Fibroblast of mammary gland (primary cell): Measurements from ENCODE around the gene ATP6V1B1.

Source experiments
- DNase-seq: peaks from one replicate; pipeline ENCODE4 v3.0.0-alpha.2; 2010; ENCODE audit warnings: low read depth
- H3K4me3 ChIP-seq: 2 replicates; pipeline ENCODE4 v1.5.1; 2011; ENCODE audit warnings: low read depth, mild to moderate bottlenecking, low read length, moderate library complexity; ENCODE audit not compliant: control insufficient read depth
- TF ChIP-seq, protein P1 (sequence below): conservative IDR thresholded peaks from 2 replicates; pipeline ENCODE4 v1.5.1; 2011; ENCODE audit warnings: low read depth, low read length, inconsistent platforms; ENCODE audit not compliant: control insufficient read depth, insufficient read depth

ATP6V1B1 gene

DNA sequence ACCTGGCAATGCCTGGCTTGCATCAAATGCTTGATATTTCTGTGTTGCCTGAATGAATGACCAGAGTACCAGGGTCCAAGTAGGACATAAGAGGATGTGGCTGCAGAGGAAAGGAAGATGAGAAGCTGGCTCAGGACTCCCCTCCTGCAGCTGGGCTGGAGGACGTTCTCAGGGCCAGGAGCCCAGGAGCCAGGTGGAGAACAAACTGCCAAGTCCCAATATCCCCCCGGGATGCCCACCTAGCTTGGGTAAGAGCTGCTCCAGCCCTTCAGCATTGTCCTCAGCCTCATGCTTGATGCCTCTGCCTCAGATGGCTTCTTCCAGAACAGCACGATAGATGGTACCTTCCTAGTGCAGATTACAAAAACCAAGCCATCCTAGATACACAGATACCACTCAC is 8.6 kb upstream of the ATP6V1B1 start:
- no peak overlapping the region for H3K4me3 ChIP-seq
- TF ChIP-seq, protein P1, sequence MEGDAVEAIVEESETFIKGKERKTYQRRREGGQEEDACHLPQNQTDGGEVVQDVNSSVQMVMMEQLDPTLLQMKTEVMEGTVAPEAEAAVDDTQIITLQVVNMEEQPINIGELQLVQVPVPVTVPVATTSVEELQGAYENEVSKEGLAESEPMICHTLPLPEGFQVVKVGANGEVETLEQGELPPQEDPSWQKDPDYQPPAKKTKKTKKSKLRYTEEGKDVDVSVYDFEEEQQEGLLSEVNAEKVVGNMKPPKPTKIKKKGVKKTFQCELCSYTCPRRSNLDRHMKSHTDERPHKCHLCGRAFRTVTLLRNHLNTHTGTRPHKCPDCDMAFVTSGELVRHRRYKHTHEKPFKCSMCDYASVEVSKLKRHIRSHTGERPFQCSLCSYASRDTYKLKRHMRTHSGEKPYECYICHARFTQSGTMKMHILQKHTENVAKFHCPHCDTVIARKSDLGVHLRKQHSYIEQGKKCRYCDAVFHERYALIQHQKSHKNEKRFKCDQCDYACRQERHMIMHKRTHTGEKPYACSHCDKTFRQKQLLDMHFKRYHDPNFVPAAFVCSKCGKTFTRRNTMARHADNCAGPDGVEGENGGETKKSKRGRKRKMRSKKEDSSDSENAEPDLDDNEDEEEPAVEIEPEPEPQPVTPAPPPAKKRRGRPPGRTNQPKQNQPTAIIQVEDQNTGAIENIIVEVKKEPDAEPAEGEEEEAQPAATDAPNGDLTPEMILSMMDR = no peak
- DNase-seq = no peak

DNA sequence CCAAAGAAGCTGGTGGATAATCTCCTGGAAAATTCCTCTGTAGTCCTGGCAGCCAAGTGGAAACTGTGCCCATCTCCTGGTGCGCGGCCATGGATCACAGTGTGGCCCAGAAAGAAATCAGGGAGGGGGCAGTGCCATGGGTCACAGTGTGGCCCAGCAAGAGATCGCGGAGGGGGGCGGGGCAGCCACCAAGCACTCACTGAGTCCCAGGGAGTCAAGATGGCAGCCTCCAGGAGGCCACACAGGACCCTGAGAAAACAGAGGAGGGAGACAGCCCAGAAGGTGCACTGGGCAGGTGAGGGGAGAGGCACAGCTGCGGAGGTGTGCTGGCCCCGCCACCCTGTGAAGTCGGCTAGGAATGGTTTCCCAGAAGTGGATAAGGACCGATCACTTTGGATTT is 8.1 kb upstream of the ATP6V1B1 start:
- no peak overlapping the region for H3K4me3 ChIP-seq
- DNase-seq = no peak
- TF ChIP-seq, protein P1 = no peak

DNA sequence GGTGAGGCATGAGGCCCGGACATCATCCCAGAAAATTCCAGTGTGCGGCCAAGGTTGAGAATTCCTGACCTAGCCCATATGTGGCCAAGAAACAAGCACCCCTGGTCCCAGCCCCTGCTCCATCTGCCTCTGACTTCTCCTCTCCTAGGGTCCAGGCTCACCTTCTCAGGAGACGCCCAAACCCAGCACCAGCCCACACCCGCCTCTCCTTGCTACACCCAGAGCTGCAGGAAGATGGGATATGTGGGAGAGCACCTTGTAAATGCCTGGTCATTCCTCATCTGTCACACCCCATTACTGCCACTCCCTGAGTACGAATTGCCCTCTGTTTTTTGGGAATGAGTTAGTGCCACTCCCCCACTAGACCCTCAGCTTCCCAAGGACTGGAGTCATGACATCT is 7.3 kb upstream of the ATP6V1B1 start:
- TF ChIP-seq, protein P1 = no peak
- no peak overlapping the region for H3K4me3 ChIP-seq
- no peak for DNase-seq

DNA sequence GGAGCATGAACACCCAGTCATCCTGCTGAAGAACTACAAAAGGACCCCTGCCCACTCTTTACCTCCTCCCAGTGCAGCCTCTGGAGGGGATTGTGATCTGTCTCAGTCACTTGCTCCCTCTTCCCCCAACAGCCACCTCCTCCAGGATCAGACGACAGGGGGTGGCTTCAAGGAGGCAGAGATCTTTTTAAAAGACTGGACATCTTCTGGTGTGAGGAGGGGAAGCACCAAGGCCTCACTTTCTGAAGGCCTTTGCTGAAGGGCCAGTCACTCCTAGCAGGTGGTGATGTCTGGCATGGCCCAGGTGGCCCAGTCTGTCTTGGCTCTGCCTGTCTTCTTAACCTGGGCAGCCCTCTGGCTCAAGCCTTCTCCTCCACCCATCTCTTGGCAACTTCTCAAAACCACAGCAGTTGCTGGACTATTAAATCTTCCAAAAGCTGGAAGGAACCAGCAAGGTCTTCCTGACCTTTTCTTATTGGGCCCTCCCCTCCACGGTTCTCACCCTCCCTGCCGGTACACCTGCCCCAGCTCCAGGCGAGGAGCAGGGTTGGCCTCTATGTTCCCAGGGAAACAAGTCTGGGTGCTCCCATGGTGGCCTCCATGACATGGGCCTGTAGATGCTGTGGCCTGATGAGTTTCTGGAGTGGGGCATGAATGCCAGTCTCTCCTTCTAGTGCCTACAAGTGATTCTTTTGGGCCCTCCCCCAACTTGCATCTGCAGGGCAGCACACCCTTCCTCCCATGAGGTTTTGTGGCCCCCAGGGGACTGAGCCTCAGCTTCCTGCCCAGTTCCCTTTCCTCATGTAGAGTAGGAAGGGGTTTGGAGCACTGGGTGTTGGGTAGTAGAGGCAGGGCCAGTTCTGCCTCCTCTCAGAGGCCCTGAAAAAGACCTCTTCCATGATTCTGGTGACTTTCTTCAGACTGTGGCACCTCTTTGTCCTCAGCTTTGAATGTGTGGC is 5.0 kb upstream of the ATP6V1B1 start:
- TF ChIP-seq, protein P1 = no peak
- no peak overlapping the region for H3K4me3 ChIP-seq
- DNase-seq = no peak

DNA sequence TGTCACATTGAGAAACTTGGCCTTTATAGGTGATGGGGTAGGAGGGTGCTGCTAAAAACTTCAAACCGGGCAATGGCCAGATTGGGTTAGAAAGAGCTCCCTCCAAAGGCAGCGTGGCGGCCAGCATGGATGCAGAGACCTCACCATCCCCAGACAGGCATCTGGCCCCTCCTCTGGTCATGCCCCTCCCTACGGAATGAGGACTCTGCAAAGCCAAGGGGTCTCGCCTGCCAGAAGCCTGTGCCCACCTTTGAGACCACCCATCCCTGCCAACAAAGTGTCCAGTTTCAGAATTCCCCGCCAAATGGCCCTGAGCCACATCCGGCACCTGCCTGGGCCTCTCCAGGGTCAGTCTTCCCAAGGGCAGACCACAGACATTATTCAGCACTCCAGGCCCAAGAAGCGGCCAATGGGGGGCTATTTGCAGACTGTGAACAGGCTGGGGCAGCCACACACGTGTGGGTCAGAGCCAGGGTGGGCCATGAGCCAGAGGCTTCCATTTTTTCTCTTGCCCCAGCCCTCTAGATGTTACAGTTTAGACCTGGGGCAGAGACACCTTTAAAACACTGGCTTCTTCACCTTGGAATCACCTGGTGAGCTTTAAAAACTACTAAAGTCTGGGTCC is 4.2 kb upstream of the ATP6V1B1 start:
- DNase-seq = no peak
- no peak overlapping the region for H3K4me3 ChIP-seq
- TF ChIP-seq, protein P1 = no peak

DNA sequence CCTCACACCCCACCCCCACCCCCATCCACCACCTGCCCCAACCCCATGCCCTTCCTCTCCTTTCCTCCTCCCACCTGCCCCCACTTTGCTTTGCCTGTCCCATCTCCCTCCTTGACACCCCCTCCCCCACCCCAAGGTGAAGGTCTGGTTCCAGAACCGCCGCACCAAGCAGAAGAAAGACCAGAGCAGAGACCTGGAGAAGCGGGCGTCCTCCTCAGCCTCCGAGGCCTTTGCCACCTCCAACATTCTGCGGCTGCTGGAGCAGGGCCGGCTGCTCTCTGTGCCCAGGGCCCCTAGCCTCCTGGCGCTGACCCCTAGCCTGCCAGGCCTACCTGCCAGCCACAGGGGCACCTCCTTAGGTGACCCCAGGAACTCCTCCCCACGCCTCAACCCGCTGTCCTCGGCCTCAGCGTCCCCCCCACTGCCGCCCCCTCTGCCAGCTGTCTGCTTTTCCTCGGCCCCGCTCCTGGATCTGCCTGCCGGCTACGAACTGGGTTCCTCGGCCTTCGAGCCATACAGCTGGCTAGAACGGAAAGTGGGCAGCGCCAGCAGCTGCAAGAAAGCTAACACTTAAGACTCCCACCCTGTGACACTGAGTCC is 3.0 kb upstream of the ATP6V1B1 start:
- DNase-seq = no peak
- no peak overlapping the region for H3K4me3 ChIP-seq
- TF ChIP-seq, protein P1 = no peak
